Endothelial cell (in vitro differentiated cells): ENCODE measurements around the gene HBZ. TPM values are rescaled to one million over a fixed set of nuclear protein-coding genes. Genes with fewer than 3 reads are reported as not detected.
A peak's percentile ranks its signal among the peaks of the same experiment; 100 is the strongest.

Source experiments
- DNase-seq: peaks from one replicate; pipeline ENCODE4 v3.0.0; 2021; ENCODE audit warnings: low spot score
- H3K27ac Mint-ChIP-seq: one replicate; pipeline ENCODE4 v1.8.0; 2021; ENCODE audit warnings: mixed read lengths, inconsistent platforms; ENCODE audit not compliant: unreplicated experiment
- H3K27me3 Mint-ChIP-seq: one replicate; pipeline ENCODE4 v1.8.0; 2021; ENCODE audit warnings: mild to moderate bottlenecking, moderate library complexity, mixed read lengths, inconsistent platforms; ENCODE audit not compliant: unreplicated experiment
- H3K36me3 Mint-ChIP-seq: one replicate; pipeline ENCODE4 v1.8.0; 2021; ENCODE audit warnings: mild to moderate bottlenecking, low read depth, mixed read lengths, inconsistent platforms; ENCODE audit not compliant: unreplicated experiment
- H3K4me1 Mint-ChIP-seq: one replicate; pipeline ENCODE4 v1.8.0; 2021; ENCODE audit warnings: mild to moderate bottlenecking, mixed read lengths, inconsistent platforms; ENCODE audit not compliant: unreplicated experiment
- H3K4me3 Mint-ChIP-seq: one replicate; pipeline ENCODE4 v1.8.0; 2021; ENCODE audit warnings: mild to moderate bottlenecking, mixed read lengths, inconsistent platforms; ENCODE audit not compliant: unreplicated experiment
- H3K9me3 Mint-ChIP-seq: one replicate; pipeline ENCODE4 v1.8.0; 2021; ENCODE audit warnings: mixed read lengths, inconsistent platforms; ENCODE audit not compliant: unreplicated experiment
- total RNA-seq: library from RNA; stranded (reverse); fragmentation: NEBNext Ultra II Directional; extraction: Animal tissue kit (Norgen Biotek cat#: 25700); gene quantifications from one replicate; pipeline ENCODE4 v1.2.1, GENCODE V29; 2021; ENCODE audit not compliant: unreplicated experiment
- TF ChIP-seq, protein P1 (sequence below): fragments of 200-600 bp; sonication (generic); IDR thresholded peaks from one replicate; pipeline ENCODE4 v1.5.0; 2021; ENCODE audit warnings: antibody characterized with exemption; ENCODE audit not compliant: unreplicated experiment

Gene HBZ
- total RNA-seq, 1 donor from 2014 or later = not detected

DNA sequence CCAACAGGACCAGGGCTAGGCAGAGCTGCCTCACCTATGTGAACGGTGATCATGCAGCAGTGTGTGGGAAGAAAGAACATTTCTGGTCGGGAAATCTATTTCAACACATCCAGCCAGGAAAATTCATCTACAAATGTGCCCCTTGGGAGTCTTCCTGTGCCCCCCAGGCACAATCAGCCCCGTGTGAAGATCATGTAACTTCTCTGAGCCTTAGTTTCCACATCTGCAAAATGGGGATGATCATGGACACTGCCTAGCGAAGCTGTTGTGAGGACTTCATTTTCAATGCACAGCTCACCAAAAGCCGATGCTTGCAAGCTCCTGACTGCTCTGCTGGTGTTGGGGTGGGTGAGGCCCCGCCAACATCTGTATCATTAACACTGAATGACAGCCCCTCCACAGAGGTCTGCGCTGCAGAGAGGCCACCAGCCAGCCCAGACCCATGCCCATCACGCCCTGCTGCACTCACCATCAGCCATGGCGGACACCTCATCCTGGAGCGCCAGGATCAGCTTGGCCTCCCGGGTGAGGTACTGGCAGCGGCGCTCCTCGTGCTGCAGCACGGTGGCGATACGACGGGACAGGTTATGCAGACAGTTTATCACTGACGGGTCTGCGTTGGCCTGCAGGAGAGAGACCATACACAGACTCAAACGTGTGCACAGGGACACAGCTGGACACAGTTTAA, 40.1 kb upstream of the HBZ start:
- no peaks in the 10 kb centered on the region for H3K9me3 Mint-ChIP-seq
- no peak for DNase-seq
- H3K27ac Mint-ChIP-seq = no peak overlapping the region
- no peaks in the 10 kb centered on the region for H3K4me1 Mint-ChIP-seq
- H3K36me3 Mint-ChIP-seq = peaks cover 28% of the 10 kb centered on the region
- no peaks in the 10 kb centered on the region for H3K27me3 Mint-ChIP-seq
- H3K4me3 Mint-ChIP-seq = no peak overlapping the region
- TF ChIP-seq, protein P1, sequence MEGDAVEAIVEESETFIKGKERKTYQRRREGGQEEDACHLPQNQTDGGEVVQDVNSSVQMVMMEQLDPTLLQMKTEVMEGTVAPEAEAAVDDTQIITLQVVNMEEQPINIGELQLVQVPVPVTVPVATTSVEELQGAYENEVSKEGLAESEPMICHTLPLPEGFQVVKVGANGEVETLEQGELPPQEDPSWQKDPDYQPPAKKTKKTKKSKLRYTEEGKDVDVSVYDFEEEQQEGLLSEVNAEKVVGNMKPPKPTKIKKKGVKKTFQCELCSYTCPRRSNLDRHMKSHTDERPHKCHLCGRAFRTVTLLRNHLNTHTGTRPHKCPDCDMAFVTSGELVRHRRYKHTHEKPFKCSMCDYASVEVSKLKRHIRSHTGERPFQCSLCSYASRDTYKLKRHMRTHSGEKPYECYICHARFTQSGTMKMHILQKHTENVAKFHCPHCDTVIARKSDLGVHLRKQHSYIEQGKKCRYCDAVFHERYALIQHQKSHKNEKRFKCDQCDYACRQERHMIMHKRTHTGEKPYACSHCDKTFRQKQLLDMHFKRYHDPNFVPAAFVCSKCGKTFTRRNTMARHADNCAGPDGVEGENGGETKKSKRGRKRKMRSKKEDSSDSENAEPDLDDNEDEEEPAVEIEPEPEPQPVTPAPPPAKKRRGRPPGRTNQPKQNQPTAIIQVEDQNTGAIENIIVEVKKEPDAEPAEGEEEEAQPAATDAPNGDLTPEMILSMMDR = no peak

DNA sequence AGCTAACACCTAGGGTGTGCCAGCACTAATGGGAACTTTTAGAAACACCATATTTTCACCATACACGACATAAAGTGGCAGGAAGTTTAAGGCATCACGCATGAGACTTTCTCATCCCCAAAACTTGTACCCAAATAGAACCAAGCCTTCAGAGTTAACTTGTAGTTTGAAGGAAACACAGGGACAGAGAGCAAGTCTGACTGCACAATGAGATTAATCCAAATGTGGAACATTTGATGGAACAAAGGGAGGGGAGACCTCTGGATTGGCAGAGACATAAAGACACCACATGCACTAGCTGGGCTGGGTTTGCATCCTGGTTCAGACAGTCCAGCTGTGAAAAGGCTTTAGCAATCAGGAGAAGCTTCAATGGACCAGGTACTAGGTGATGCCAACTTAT, 38.1 kb upstream of the HBZ start:
- H3K27me3 Mint-ChIP-seq = no peaks in the 10 kb centered on the region
- H3K4me1 Mint-ChIP-seq = no peaks in the 10 kb centered on the region

DNA sequence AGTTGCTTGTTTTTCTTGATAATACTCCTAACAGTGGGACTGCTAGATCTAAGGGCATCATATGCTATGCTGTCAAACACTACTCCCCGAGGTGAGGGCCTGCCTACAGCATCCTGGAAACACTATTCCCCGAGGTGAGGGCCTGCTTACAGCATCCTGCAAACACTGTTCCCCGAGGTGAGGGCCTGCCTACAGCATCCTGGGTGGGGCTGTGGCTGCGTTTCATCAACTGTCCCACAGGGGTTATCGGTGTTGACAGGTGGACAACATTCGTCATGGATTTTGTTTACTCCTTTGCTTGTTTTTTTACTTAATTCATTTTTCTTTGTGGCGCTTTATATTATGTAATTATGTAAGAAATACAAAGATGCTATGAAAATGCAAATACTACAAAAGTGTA, 36.4 kb upstream of the HBZ start:
- Mint-ChIP-seq H3K27me3 (no peaks in the 10 kb centered on the region), H3K27ac (no peak overlapping the region), H3K4me1 (no peaks in the 10 kb centered on the region), H3K9me3 (no peaks in the 10 kb centered on the region), H3K36me3 (peaks cover 16% of the 10 kb centered on the region), H3K4me3 (peak overlapping the region; percentile 65)
- no peak for DNase-seq
- TF ChIP-seq, protein P1 = no peak

More for the DNA sequence above, 38.1 kb upstream of the HBZ start:
- DNase-seq = no peak
- no peak overlapping the region for H3K4me3 Mint-ChIP-seq
- no peak overlapping the region for H3K27ac Mint-ChIP-seq
- peaks cover 22% of the 10 kb centered on the region for H3K36me3 Mint-ChIP-seq
- TF ChIP-seq, protein P1 = no peak
- no peaks in the 10 kb centered on the region for H3K9me3 Mint-ChIP-seq

DNA sequence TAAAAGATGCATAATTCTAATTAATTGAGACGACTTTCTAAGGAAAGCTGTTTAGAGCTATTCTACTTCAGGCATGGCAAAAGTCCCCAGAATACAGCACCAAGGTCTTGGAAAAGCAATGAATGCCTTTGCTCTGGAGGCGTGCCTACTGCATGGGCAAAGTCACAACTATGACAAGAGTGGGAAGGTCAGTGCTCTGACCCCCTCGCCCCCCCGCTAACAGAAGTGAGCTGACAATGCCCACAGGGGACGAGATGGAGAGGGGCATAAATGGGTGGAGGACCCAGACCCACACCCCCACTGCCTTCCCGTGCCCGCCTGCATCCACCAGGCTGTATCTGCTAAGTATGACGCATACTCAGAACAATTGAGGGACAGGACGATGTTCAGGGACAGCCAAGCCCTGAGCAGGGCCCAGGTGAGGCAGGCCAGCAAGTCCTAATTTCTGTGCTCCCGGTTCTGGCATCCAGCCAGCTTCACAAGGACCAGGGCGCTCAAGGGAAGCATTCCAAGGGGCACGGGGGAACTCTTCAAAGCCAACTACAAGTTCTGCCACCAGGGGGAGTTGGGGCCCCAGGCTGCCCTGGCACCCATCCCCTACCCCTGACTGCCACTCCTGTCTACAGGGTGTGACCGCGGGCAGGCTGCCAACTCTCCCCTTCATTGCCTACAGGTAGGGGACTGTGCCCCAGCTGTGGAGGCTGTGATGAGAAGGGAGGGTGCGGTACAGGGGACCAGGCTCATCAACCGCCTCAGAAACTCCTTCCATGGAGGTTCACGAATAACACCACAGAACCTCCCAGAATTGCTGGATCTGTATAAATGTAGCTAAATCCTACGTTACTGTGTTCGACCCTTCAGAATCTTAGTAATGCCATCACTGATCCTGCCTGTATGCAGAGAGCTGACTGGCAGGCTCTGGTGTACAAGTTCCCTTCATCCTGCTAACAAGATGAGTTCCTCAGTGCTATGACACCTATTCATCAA, 34.8 kb upstream of the HBZ start:
- DNase-seq = peak; percentile 75
- H3K27ac Mint-ChIP-seq = no peak overlapping the region

More for the DNA sequence above, 34.8 kb upstream of the HBZ start:
- Mint-ChIP-seq H3K9me3 (no peaks in the 10 kb centered on the region), H3K4me1 (no peaks in the 10 kb centered on the region), H3K36me3 (peaks cover 16% of the 10 kb centered on the region), H3K27me3 (no peaks in the 10 kb centered on the region), H3K4me3 (no peak overlapping the region)
- TF ChIP-seq, protein P1 = peak; percentile 89
